ENCODE results near the gene GALNT7. TPM values are rescaled to one million over a fixed set of nuclear protein-coding genes. Genes with fewer than 3 reads are reported as not detected.

GALNT7 gene
- total RNA-seq, 2 donors from 2014 or later: 10.1 to 12.8 TPM

DNA sequence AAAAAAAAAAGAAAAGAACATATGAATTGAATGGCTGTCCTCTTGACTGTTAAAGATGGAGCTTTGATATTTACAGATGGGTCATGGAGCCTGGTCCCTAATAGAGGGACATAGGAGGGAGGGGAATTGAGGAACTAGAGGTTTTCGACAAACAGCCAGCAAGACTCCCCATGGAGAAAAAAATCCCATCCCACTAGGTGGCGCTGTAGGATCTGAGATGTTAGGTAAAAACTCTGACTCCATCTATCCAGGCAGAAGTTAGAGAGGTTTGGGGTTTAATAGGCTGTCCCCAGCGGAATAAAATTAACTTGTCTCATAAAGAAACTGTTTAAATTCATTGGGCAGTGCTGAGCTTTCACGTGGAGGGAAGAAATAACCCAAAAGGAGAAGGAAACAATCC lies 119.7 kb downstream of the GALNT7 start:
- Mint-ChIP-seq H3K9me3 (no peaks in the 10 kb centered on the region), H3K27me3 (ENCODE audit: low read depth) (no peaks in the 10 kb centered on the region), H3K4me1 (ENCODE audit: low read depth) (peaks cover 26% of the 10 kb centered on the region), H3K27ac (peak overlapping the region; percentile 56), H3K36me3 (ENCODE audit: insufficient read depth in 2 of 2) (peaks cover 2 to 9% of the 10 kb centered on the region in 2 donors), H3K4me3 (peak overlapping the region; percentile 68 to 77)
- peak; percentile 49 to 53 for ATAC-seq (replicated peaks in 1 of 2)
- peak; percentile 75 to 80 for DNase-seq

DNA sequence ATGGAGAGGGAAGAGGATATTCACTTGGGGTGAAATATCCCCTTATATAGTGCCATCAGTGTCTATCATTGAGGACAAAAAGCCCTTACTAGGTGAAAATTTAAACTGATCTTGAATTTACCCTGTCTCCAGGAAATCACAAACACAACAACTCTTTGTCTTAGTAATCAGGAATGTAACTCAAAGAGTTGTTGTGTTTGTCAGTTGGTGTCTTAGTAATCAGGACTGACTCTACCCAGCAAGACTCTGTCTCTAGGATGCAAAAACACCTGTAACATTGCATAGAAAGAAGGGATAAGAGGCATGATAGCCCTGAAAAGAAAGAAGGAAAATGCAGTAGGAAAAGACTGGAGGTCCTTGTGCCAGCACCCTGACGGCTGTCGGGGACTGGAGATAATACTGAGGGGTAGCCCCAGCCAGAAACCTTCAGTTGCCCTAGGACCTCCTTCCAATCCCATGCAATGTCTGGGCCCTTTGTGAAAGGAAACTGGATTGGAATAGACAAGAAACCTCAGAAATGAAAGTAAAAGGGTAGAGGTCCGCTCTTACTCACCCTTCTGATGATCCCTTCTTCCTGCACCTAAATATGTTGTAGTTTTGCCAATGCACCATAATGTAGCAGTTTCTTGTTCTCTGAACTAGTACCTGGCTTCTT lies 120.2 kb downstream of the GALNT7 start:
- H3K9me3 Mint-ChIP-seq: no peaks in the 10 kb centered on the region
- DNase-seq: no peak

DNA sequence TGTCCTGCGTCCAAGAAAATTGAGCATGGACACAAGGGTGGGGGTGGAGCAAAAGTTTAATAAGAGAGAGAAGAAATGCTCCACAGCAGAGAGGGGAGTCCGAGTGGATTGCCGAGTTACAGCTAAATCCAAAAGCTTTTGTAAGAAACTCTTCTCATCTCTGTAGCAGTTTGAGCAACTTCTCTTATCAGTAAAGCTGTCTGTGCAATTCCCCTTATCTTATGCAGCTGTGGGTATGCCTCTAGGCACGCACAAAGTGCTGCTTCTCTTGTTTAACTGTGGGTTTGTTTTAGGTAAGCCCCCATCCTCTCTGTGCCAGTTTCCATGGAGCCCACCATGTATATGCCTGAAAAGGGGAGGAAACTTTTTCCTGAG lies 120.7 kb downstream of the GALNT7 start:
- peak overlapping the region; percentile 73 to 75 for H3K4me3 Mint-ChIP-seq
- DNase-seq (no peak), ATAC-seq (replicated peaks in 1 of 2) (peak; percentile 53 to 57)
- peaks cover 26% of the 10 kb centered on the region for H3K4me1 Mint-ChIP-seq (ENCODE audit: low read depth)
- H3K9me3 Mint-ChIP-seq: no peaks in the 10 kb centered on the region
- H3K27ac Mint-ChIP-seq: no peak overlapping the region
- no peaks in the 10 kb centered on the region for H3K27me3 Mint-ChIP-seq (ENCODE audit: low read depth)
- H3K36me3 Mint-ChIP-seq (ENCODE audit: insufficient read depth in 2 of 2): peaks cover 2 to 7% of the 10 kb centered on the region in 2 donors

More for the DNA sequence above, 120.2 kb downstream of the GALNT7 start:
- Mint-ChIP-seq H3K4me1 (ENCODE audit: low read depth) (peaks cover 26% of the 10 kb centered on the region), H3K36me3 (ENCODE audit: insufficient read depth in 2 of 2) (peaks cover 2 to 9% of the 10 kb centered on the region in 2 donors), H3K27me3 (ENCODE audit: low read depth) (no peaks in the 10 kb centered on the region), H3K27ac (no peak overlapping the region), H3K4me3 (peak overlapping the region; percentile 75 to 77)
- ATAC-seq (replicated peaks in 1 of 2): peak; percentile 66 to 78

DNA sequence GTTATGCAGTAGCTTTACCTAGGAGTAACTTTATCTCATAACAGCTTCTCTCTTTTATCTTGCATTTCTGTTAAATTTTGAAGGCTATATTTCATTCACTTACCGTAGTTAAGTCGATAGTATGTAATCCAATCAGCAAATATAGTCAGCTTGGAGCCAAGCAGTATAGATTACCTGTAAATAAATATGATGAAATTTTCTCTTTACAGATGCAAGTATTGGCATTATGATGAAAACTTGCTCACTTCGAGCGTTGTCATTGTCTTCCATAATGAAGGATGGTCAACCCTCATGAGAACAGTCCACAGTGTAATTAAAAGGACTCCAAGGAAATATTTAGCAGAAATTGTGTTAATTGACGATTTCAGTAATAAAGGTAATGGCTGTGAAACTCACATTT lies 123.3 kb downstream of the GALNT7 start:
- H3K4me3 Mint-ChIP-seq: no peak overlapping the region
- H3K27me3 Mint-ChIP-seq (ENCODE audit: low read depth): no peaks in the 10 kb centered on the region
- peaks cover 26% of the 10 kb centered on the region for H3K4me1 Mint-ChIP-seq (ENCODE audit: low read depth)
- H3K9me3 Mint-ChIP-seq: no peaks in the 10 kb centered on the region
- H3K27ac Mint-ChIP-seq: no peak overlapping the region
- ATAC-seq (replicated peaks in 1 of 2) (no peak), DNase-seq (no peak)
- peaks cover 2% of the 10 kb centered on the region in 2 donors for H3K36me3 Mint-ChIP-seq (ENCODE audit: insufficient read depth in 2 of 2)

DNA sequence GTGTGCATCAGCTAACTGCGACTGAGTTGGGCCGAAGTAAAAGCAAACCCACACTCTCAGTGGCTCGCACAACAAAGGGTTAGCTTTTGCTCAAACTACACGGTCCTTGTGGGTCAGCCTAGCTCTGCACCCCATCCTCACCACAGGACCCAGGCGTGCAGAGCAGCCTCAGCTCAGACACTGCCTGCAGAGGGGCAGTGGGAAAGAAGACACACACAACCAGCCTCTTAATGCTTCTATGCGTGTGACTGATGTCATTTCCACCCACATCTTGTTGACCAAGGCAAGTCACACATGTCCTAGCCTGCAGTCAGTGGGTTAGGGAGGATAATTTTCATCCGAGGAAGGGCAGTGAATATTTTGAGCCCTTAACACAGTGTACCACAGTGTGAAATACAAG lies 125.1 kb downstream of the GALNT7 start:
- DNase-seq (no peak), ATAC-seq (replicated peaks in 1 of 2) (no peak)
- Mint-ChIP-seq H3K36me3 (ENCODE audit: insufficient read depth in 2 of 2) (no peaks in the 10 kb centered on the region), H3K4me1 (ENCODE audit: low read depth) (peaks cover 20% of the 10 kb centered on the region), H3K9me3 (no peaks in the 10 kb centered on the region), H3K27ac (no peak overlapping the region), H3K4me3 (no peak overlapping the region), H3K27me3 (ENCODE audit: low read depth) (no peaks in the 10 kb centered on the region)

DNA sequence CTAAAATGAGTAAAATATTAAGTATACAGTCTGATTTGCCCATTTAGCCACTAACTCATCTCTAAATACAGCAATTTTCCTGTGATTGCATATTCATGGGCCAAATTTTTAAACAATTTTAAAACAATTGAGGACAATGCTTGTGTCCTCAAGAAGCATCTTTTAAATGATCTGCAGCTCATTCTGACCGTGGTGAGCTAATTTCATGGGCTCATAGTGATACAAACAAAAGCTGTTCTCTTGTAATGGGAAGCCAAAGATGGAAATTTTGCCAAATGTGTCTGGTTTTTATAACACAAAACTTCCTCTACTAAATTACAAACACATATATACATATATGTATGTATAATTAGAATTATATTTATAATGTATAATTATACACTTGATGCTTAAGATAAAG lies 125.8 kb downstream of the GALNT7 start:
- Mint-ChIP-seq H3K27me3 (ENCODE audit: low read depth) (no peaks in the 10 kb centered on the region), H3K4me3 (no peak overlapping the region), H3K4me1 (ENCODE audit: low read depth) (peaks cover 12% of the 10 kb centered on the region), H3K9me3 (no peaks in the 10 kb centered on the region), H3K36me3 (ENCODE audit: insufficient read depth in 2 of 2) (no peaks in the 10 kb centered on the region), H3K27ac (no peak overlapping the region)
- DNase-seq (no peak), ATAC-seq (replicated peaks in 1 of 2) (no peak)

DNA sequence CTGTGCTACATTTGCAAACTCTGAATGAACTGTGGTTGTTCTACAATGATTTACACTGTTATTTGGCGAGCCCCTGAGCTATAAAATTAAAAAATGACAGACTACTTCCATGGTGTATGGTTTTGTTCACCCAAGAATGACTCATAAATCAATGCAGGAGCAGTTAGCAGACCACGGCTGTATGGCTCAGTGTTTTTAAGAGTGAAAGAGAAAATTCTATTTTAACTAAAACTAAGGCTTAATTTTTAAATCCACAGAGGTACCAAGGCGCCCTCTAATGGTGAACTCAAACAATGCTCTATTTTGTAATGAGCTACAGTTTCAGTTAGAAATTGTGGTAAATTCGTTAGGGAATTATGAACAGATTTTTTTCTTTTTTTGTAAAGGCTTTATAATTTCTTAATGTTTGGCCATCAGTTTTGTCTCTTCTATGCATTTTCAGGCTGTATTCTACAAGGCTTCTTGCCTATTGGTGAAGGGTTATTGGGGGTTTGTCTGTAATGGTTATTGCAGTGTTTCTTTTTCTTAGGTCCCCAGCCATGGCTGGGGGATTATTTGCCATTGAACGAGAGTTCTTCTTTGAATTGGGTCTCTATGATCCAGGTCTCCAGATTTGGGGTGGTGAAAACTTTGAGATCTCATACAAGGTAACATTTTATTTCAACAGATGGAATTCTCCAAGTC lies 133.0 kb downstream of the GALNT7 start:
- Mint-ChIP-seq H3K4me3 (no peak overlapping the region), H3K27ac (no peak overlapping the region), H3K27me3 (ENCODE audit: low read depth) (no peaks in the 10 kb centered on the region), H3K4me1 (ENCODE audit: low read depth) (no peaks in the 10 kb centered on the region), H3K36me3 (ENCODE audit: insufficient read depth in 2 of 2) (peaks cover 1 to 4% of the 10 kb centered on the region in 2 donors), H3K9me3 (peaks cover 0 to 1% of the 10 kb centered on the region in 2 donors)
- ATAC-seq (replicated peaks in 1 of 2): peak; percentile 64 to 67
- DNase-seq: peak; percentile 12 to 18

DNA sequence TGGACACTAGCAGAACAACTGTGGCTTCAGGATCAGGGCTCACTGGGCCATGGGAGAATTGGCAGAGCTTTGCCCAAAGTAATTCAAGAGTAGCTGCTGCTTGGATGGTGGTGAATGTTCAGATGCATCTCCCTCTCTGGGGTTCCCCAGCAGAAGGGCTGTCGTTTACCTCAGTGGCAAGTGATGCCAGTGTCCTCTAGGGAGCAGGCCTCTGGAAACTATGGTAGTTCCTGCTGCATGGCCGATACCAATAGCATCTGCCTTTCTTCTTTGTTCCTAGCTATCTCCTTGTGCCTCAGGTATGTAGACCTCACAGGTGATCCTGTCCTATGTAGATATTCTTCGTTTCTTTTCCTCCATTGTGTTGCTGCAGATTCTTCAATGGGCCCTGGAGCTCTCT lies 139.2 kb downstream of the GALNT7 start:
- Mint-ChIP-seq H3K27me3 (ENCODE audit: low read depth) (no peaks in the 10 kb centered on the region), H3K4me3 (no peak overlapping the region), H3K4me1 (ENCODE audit: low read depth) (no peaks in the 10 kb centered on the region), H3K36me3 (ENCODE audit: insufficient read depth in 2 of 2) (peaks cover 1 to 5% of the 10 kb centered on the region in 2 donors), H3K27ac (no peak overlapping the region), H3K9me3 (peaks cover 0 to 1% of the 10 kb centered on the region in 2 donors)
- ATAC-seq (replicated peaks in 1 of 2) (no peak), DNase-seq (no peak)

DNA sequence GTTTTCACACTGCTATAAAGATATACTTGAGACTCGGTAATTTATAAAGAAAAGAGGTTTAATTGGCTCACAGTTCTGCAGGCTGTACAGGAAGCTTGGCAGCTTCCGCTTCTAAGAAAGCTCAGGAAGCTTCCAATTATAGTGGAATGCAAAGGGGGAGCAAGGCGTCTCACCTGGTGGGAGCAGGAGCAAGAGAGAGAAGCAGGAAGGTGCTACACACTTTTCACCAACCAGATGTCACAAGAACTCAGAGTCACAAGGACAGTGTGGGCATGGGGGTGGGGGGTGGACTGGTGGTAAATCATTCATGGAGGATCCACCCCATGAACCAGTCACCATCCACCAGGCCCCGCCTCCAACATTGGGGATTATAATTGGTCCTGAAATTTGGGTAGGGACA lies 142.8 kb downstream of the GALNT7 start:
- Mint-ChIP-seq H3K36me3 (ENCODE audit: insufficient read depth in 2 of 2) (peaks cover 0 to 3% of the 10 kb centered on the region in 2 donors), H3K4me3 (no peak overlapping the region), H3K4me1 (ENCODE audit: low read depth) (no peaks in the 10 kb centered on the region), H3K27me3 (ENCODE audit: low read depth) (no peaks in the 10 kb centered on the region), H3K27ac (no peak overlapping the region), H3K9me3 (no peaks in the 10 kb centered on the region)
- no peak for ATAC-seq (replicated peaks in 1 of 2)
- no peak for DNase-seq

DNA sequence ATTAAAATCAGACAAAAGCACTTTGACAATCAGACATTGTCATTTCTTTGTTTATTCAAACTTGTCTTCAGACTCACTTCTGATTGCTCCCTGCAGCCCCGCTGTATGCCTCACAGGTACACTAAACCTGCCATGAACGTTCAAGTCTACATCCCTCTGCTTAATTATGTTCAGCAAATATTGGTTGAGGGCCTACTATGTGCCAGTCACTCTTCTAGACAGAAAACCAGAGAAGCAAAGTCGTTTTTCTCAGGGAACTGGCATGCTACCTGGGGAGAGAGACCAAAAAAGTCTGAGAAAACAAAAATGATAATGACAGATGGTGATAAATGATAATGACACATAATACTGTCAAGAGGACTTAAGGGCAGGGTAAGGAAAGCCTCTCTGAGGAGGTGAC lies 146.1 kb downstream of the GALNT7 start:
- ATAC-seq (replicated peaks in 1 of 2): no peak
- Mint-ChIP-seq H3K27ac (no peak overlapping the region), H3K4me3 (no peak overlapping the region), H3K9me3 (no peaks in the 10 kb centered on the region), H3K36me3 (ENCODE audit: insufficient read depth in 2 of 2) (peaks cover 0 to 3% of the 10 kb centered on the region in 2 donors), H3K4me1 (ENCODE audit: low read depth) (peaks cover 16% of the 10 kb centered on the region), H3K27me3 (ENCODE audit: low read depth) (no peaks in the 10 kb centered on the region)
- no peak for DNase-seq

DNA sequence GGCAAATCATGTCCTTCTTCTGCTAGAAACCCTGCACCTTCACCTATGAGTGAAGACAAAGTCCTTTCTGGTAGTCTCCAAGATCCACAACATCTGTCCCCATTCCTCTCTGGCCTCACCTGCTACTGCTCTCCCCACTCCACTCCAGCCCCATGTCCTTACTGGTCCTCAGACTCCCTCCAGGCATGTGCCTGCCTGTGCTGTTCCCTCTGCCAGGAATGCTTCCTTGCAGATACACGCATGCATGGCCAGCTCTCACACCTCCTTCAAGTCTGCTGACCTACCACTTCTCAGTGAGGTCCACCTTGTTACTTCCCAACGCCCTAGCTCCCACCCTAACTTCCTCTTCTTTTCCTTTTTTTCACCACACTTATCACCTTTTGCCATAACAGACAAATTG lies 147.4 kb downstream of the GALNT7 start:
- DNase-seq (no peak), ATAC-seq (replicated peaks in 1 of 2) (peak in 1 of 2 donors; percentile 15)
- Mint-ChIP-seq H3K27ac (no peak overlapping the region), H3K36me3 (ENCODE audit: insufficient read depth in 2 of 2) (peaks cover 0 to 1% of the 10 kb centered on the region in 2 donors), H3K9me3 (no peaks in the 10 kb centered on the region), H3K27me3 (ENCODE audit: low read depth) (no peaks in the 10 kb centered on the region), H3K4me1 (ENCODE audit: low read depth) (peaks cover 17% of the 10 kb centered on the region), H3K4me3 (no peak overlapping the region)

DNA sequence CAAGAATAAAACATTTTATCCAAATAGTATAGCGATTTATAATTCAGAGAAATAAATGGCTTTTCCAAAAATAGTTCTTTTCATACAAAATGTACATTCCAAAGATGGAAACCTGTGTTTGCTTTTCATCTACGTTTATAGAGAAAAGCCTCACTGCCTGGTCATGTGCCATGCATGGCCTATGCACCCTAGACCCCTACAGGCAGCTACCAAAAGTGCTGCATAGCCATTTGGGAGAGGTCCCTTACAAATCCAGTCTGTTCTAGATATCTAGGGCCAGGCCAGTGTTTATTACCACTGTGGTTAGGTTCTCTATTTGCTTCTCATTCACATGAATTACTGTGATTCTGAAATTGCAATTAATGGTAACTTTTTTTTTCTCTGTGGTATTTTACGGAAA lies 148.4 kb downstream of the GALNT7 start:
- Mint-ChIP-seq H3K27me3 (ENCODE audit: low read depth) (no peaks in the 10 kb centered on the region), H3K4me1 (ENCODE audit: low read depth) (peaks cover 17% of the 10 kb centered on the region), H3K36me3 (ENCODE audit: insufficient read depth in 2 of 2) (peaks cover 0 to 1% of the 10 kb centered on the region in 2 donors), H3K4me3 (no peak overlapping the region), H3K9me3 (no peaks in the 10 kb centered on the region), H3K27ac (no peak overlapping the region)
- ATAC-seq (replicated peaks in 1 of 2) (no peak), DNase-seq (no peak)

DNA sequence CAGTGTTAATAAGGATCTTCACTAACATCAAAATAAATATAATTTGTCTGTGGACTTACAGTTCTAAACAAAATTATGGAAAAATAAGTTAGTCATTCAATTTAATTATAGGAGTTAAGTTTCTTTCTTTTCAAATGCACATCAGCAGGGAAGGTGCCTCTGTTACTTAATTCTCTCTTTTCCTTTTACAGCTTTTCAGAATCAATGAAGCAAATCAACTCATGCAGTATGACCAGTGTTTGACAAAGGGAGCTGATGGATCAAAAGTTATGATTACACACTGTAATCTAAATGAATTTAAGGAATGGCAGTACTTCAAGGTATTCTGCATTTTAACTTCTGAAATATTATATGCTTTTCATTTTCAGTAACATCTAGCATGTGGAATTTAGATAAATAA lies 149.6 kb downstream of the GALNT7 start:
- no peak overlapping the region for H3K27ac Mint-ChIP-seq
- peaks cover 0 to 1% of the 10 kb centered on the region in 2 donors for H3K36me3 Mint-ChIP-seq (ENCODE audit: insufficient read depth in 2 of 2)
- H3K4me1 Mint-ChIP-seq (ENCODE audit: low read depth): peaks cover 17% of the 10 kb centered on the region
- no peak overlapping the region for H3K4me3 Mint-ChIP-seq
- ATAC-seq (replicated peaks in 1 of 2) (no peak), DNase-seq (no peak)
- H3K27me3 Mint-ChIP-seq (ENCODE audit: low read depth): no peaks in the 10 kb centered on the region
- H3K9me3 Mint-ChIP-seq: no peaks in the 10 kb centered on the region

All from activated T-cell treated with anti-CD3 and anti-CD28 coated beads, Interleukin-2, amount 50 U/mL, for 72 hours (primary cell).